GM18861 (cell line): ENCODE results near the gene ZNF283.
"Not testable (repeated sequence)": the region's sequence is repeated elsewhere in the genome, so short reads cannot be mapped to it uniquely, and the experiment has no call there.

Experiments
- ATAC-seq: cut with Tn5 transposase; IDR thresholded peaks from one replicate; pipeline ENCODE4 v1.9.1; 2021; ENCODE audit not compliant: unreplicated experiment

ZNF283 gene

GRCh38 chr19:43847884-43848283 lies 20.8 kb downstream of the ZNF283 start:
- ATAC-seq: no peak

DNA sequence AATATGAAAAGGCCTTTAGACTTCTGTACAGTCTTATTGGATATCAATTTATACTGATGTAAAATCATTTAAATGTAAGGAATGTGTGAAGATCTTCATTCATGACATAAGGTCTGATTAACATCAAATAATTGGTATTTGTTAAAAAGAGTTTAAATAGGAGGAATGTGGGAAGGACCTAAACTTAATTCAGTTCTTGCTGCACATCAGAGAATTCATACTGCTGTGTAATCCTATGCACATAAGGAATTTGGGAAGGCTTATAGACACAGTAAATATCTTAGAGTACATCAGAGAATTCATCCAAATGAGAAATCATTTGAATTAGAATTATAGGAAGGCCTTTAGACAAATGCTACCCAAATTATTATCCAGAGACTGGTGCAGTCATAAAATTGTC lies 21.7 kb downstream of the ZNF283 start:
- no peak for ATAC-seq

- ATAC-seq: no peak
These were observed 31.1 kb downstream of the ZNF283 start for GRCh38 chr19:43858174-43858573.

DNA sequence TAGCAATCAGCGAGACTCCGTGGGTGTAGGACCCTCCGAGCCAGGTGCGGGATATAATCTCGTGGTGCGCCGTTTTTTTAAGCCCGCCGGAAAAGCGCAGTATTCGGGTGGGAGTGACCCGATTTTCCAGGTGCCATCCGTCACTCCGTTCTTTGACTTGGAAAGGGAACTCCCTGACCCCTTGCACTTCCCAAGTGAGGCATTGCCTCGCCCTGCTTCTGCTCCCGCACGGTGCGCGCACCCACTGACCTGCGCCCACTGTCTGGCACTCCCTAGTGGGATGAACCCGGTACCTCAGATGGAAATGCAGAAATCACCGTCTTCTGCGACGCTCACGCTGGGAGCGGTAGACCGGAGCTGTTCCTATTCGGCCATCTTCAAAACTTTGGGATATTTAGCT lies 39.8 kb downstream of the ZNF283 start:
- ATAC-seq: not testable (repeated sequence)

- ATAC-seq: no peak
These were observed 45.6 kb downstream of the ZNF283 start for GRCh38 chr19:43872547-43873336.

DNA sequence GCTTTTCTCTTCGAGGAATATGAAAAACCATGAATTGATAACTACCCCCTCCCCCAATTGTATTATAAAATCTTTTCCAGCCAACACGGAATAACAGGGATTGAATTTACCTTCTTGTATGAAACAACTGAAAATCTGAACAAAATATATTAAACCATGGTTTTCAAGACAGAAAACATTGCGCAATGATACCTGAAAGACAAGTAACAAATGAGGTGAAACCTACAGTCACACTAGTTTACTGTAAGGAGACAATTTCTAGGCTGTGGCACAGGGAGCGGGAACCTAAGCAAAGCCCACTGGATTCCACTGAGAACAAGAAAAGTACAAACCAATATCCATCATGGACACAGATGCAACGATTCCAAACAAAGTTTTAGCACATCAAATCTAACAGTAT lies 53.4 kb downstream of the ZNF283 start:
- no peak for ATAC-seq

- ATAC-seq: no peak
These were observed 56.7 kb downstream of the ZNF283 start, which contains the start of gene ZNF404 for GRCh38 chr19:43883864-43884263. ZNF404 (minus strand) TSS chr19:43883964.

GRCh38 chr19:43895727-43896308 lies 68.7 kb downstream of the ZNF283 start:
- ATAC-seq: no peak
